SW 1271 (cell line): ENCODE measurements around the gene ACADS.

Experiments
- DNase-seq, 2 experiments: peaks; one replicate each; lab custom pipeline; 2025; lab: John Stamatoyannopoulos, UW

ACADS gene

GRCh38 chr12:120725659-120726509 is at the start of gene ACADS:
Gene ACADS, plus strand, starts transcription at chr12:120725826. Its CDS starts 60 bp downstream, at chr12:120725886.
- peak; percentile 59 to 80 for DNase-seq

- DNase-seq: peak in 1 of 2 experiments; percentile 42
Measured at GRCh38 chr12:120677765-120678473, 47.7 kb upstream of the ACADS start.

DNA sequence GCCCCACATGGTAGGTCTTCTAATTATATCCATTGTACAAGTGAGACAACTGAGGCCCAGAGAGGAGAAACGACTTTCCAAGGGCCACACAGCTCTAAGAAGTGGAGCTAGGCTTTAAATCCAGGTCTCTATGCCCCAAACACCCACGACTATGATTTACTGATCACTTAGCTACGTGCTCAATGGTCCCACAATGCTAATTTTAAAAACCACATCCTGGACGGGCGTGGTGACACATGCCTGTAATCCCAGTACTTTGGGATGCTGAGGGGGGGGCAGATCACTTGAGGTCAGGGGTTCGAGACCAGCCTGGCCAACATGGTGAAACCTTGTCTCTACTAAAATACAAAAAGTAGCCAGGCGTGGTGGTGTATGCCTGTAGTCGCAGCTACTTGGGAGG is 47.1 kb upstream of the ACADS start:
- DNase-seq: no peak

DNA sequence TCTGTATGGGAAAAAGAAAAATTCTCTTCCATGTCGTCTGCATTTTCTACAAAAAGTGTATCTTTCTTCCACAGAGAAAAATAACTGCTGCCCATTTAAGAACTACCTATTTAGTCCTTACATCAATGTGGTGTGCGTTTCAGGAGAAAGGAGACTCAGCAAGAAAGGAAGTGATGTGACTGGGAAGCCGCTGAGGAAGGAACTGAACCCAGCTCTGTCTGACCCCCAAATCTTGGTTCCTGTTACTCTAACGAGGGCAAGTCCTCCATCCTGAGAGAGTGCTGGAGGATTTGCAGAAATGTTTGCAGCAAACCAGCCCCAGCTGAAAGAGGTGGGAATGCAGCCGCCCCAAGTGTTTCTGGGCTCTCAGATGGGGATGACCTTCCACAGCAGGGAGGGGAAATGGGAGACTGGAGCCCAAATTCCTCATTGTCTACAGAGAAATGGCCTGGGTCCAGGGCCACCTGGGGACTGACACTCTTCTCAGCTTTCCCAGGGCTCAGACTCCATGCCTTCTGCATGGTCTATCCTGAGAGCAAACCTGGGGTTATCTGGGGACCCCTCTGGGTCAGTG is 45.4 kb upstream of the ACADS start:
- no peak for DNase-seq

GRCh38 chr12:120684523-120684932 is 41.1 kb upstream of the ACADS start:
- no peak for DNase-seq

DNA sequence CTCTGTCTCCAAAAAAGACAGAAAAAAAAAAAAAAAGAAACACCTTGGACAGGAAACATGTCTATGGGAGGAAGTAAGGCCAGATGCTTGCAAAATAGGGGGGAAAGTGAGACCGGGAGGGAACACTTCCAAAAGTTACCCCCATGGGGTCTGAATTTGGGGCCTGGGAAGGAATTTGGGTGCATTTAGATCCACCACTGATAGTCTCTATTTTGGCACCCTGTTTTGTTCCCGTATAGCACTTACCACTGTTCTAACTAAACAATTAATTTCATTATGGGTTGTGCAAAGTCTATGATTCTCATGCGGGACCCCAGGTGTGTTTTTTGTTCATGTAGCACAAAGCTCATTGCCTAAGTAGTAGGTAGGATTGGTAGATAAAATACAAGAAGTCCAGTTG is 40.1 kb upstream of the ACADS start:
- no peak for DNase-seq

- DNase-seq: peak; percentile 95
Measured at GRCh38 chr12:120686151-120686689, 39.4 kb upstream of the ACADS start.

GRCh38 chr12:120686690-120687577 is 38.7 kb upstream of the ACADS start, which contains the start of gene MLEC:
Gene MLEC, plus strand, starts transcription at chr12:120687149. Its CDS starts 148 bp downstream, at chr12:120687297.
- peak; percentile 89 to 97 for DNase-seq

GRCh38 chr12:120687578-120688289 is 37.9 kb upstream of the ACADS start:
- peak in 1 of 2 experiments; percentile 17 for DNase-seq

DNA sequence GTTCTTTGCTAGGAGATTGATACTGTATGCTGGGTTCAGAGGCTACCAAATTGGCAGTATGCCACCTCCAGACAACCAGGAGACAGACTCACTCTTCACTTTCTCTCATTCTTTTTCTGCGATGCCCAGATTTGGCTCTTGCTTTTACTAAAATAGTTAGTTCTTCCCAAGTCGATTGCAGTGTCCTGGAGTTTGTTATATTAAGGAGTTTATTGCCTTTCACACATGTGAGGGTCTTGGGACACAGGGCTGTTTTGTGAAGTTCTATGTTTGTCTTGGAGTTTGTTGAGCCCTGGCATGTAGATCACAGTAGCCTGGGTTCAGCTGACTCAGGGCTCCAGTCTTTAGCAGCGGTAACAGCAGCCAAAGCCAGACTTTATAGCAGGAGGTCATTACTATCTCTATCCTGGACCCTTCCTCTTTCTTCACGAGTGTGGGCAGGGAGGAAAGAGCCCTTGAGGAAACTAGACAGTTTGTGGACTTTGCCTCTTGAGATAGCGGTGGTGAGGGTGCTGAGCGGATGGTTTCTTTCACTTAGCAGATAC is 37.0 kb upstream of the ACADS start:
- DNase-seq: no peak

GRCh38 chr12:120689397-120690082 is 36.1 kb upstream of the ACADS start:
- DNase-seq: no peak

DNA sequence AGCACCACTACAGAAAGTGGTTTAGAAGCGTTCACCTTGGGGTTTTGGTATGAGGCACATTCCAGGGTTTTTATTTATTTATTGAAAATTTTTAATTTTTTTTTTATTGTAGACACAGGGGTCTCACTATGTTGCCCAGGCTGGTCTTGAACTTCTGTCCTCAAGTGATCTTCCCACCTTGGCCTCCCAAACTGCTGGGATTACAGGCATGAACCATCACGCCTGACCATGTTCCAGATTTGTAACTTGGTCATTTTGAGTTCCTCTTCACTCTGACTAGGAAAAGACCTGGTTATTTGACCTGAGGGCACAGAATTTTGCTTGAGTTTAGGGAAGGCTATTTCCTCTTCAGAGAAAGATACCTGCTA is 35.6 kb upstream of the ACADS start:
- DNase-seq: no peak

DNA sequence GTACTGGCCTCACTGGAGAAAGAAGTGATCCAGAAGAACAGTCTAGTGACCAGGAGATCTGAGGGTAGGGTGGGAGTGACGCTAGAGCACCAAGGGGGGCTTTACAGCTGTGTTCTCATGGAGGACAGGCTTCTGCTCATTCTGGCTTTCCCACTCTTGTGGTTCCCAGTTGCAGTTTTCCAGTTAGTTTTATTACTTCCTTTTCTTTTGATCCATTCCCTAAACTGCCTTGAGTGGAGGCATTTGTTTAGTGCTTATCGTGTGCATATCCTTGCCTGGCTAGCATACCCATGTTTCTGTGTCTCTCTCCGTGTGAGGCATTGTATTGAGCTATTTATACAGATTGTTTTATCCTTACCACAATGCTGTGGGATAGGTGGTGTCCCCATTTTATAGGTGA is 34.6 kb upstream of the ACADS start:
- DNase-seq: no peak

DNA sequence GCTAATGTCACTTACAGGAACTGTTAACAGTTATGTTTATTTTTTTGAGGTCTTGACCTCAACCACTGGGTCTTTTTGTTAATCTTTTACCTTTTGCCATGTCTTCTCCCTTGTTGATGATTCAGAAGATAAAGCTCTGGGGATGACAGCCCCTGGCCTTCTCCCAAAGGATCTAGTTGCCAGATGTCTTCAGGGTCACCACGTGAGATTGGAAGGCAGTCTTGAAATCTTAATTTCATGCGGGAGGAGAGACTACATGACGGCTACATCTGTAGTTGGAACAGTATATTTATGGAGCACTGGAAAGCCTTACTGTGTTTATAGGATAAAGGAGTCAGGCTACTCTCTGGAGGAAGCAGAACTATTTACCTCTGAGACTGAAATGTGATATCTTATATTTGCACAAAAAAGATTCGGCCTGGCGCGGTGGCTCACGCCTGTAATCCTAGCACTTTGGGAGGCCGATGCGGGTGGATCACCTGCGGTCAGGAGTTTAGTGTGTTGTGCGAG is 33.0 kb upstream of the ACADS start:
- DNase-seq: no peak

DNA sequence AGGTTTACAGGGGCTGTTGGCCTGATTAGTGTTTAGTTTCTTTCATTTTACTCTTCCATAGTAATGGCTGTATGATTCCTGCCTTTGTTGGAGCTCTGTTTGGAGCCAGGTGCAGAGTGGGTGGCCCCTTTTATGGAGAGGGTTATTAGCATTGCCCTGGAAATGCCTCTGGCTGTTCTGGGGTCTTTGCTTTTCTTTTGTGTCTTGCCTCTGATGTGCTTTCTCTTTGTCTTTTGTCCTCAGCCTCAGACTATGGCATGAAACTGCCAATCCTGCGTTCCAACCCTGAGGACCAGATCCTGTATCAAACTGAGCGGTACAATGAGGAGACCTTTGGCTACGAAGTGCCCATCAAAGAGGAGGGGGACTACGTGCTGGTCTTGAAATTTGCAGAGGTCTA is 31.8 kb upstream of the ACADS start:
- no peak for DNase-seq

DNA sequence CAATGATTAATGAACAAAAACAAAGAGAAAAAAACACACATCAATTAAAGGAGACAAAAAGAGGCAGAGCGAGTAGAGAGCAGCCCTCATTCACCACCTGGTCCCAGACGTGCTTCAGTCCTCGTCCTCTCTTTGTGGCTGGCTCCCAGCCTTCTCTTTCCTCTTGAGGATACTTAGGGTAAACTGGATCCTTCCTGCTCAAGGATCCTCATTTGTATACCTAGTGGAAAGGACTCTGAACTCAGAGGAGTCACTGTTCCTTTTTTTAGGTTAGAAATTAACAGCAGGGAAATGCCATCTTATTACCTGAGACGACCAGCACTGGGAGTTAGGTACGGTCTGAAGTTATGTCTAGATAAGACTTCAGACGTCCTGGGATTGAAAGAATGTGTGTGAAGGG is 29.0 kb upstream of the ACADS start:
- DNase-seq: no peak

GRCh38 chr12:120697344-120697743 is 28.3 kb upstream of the ACADS start:
- DNase-seq: no peak

DNA sequence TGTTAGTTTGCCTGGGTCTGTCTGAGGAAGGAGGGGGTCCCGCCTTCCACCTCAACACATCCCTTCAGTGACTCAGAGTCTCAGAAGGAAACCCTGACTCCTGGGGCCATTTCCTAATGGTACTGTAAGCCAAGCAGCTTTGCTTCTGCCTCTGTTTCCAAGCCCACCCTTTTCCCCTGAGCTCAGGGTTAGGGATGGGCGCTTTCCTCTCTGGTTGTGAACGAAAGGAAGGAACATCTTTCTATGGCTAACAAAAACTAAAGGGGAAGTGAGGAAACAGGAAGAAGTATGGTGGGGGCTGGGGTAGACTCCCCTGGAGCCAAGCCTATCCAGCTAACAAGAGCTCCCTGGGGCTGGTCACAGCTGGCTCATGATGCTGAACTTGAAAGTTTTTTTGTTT is 27.0 kb upstream of the ACADS start:
- DNase-seq: no peak

GRCh38 chr12:120699553-120699952 is 26.1 kb upstream of the ACADS start:
- no peak for DNase-seq

GRCh38 chr12:120700886-120701285 is 24.7 kb upstream of the ACADS start:
- no peak for DNase-seq
